Spinal cord (tissue), 10 donors: ENCODE results near the gene THOC5. TPM values are rescaled to one million over a fixed set of nuclear protein-coding genes. Genes with fewer than 3 reads are reported as not detected.
A peak's percentile ranks its signal among the peaks of the same experiment; 100 is the strongest.

Source experiments
- DNase-seq, 6 donors: peaks; one replicate each; pipeline versions ENCODE4 v3.0.0 to v3.0.0-alpha.2; 2013 to 2015; ENCODE audit warnings: low spot score in 6 of 6, low read depth in 4 of 6
- H3K27ac ChIP-seq: one replicate; pipeline ENCODE4 v1.5.1; 2013; ENCODE audit warnings: low read depth, low read length, control low read depth
- H3K27me3 ChIP-seq: one replicate; pipeline ENCODE4 v1.6.1; 2013; ENCODE audit warnings: low read length; ENCODE audit not compliant: control insufficient read depth, insufficient read depth
- H3K36me3 ChIP-seq: one replicate; pipeline ENCODE4 v1.6.1; 2013; ENCODE audit warnings: low read length; ENCODE audit not compliant: control insufficient read depth, insufficient read depth
- H3K4me1 ChIP-seq: one replicate; pipeline ENCODE4 v1.6.1; 2013; ENCODE audit warnings: low read length; ENCODE audit not compliant: control insufficient read depth, insufficient read depth
- H3K4me3 ChIP-seq: one replicate; pipeline ENCODE4 v1.5.1; 2013; ENCODE audit warnings: low read depth, low read length, control low read depth
- H3K9me3 ChIP-seq: one replicate; pipeline ENCODE4 v1.6.1; 2013; ENCODE audit warnings: low read length; ENCODE audit not compliant: control insufficient read depth, insufficient read depth
- WGBS: methylation state at CpG from one replicate; pipeline ENCODE4 v1.1.5; 2013; ENCODE audit warnings: missing lambda C conversion rate; ENCODE audit not compliant: insufficient coverage; 5-methylcytosine and 5-hydroxymethylcytosine counted together
- polyA plus RNA-seq, 2 donors: library from polyadenylated mRNA; unstranded; fragments of 120-200 nt; gene quantifications; one replicate each; pipeline ENCODE4 v1.2.1, GENCODE V29; 2013; ENCODE audit not compliant: insufficient read length in 2 of 2
- total RNA-seq, 2 donors: library from RNA; depleted of rRNA in 1 of 2; stranded (reverse); fragments of 120-200 nt in 1 of 2; fragments of >200 nt in 1 of 2; gene quantifications; one replicate each; pipeline versions ENCODE4 v1.2.3 to v1.2.4, GENCODE V29; 2013 to 2014
- donor health status: healthy.

THOC5 gene
- total and polyA plus RNA-seq, 4 donors: 19.0 to 34.4 (median 32.3) TPM

GRCh38 chr22:29464581-29464980, 89.0 kb downstream of the THOC5 start:
- H3K9me3 ChIP-seq: no peaks in the 10 kb centered on the region
- H3K27me3 ChIP-seq: no peaks in the 10 kb centered on the region
- no peak overlapping the region for H3K4me3 ChIP-seq
- WGBS: 84% methylated on average over 4 of the region's 7 CpGs
- H3K4me1 ChIP-seq: peaks cover 4% of the 10 kb centered on the region
- DNase-seq: no peak
- H3K36me3 ChIP-seq: peaks cover 24% of the 10 kb centered on the region
- H3K27ac ChIP-seq: no peak overlapping the region

- DNase-seq: no peak
- H3K4me3 ChIP-seq: no peak overlapping the region
- no peak overlapping the region for H3K27ac ChIP-seq
- peaks cover 23% of the 10 kb centered on the region for H3K36me3 ChIP-seq
- H3K27me3 ChIP-seq: no peaks in the 10 kb centered on the region
- 80% methylated on average over 7 of the region's 7 CpGs for WGBS
- peaks cover 4% of the 10 kb centered on the region for H3K4me1 ChIP-seq
- H3K9me3 ChIP-seq: no peaks in the 10 kb centered on the region
Measured at GRCh38 chr22:29463629-29464028, 89.9 kb downstream of the THOC5 start.

- Histone ChIP-seq H3K4me3 (no peak overlapping the region), H3K27ac (no peak overlapping the region), H3K4me1 (peaks cover 6% of the 10 kb centered on the region), H3K36me3 (peaks cover 29% of the 10 kb centered on the region), H3K27me3 (no peaks in the 10 kb centered on the region), H3K9me3 (no peaks in the 10 kb centered on the region)
- WGBS: 100% methylated on average over 3 of the region's 5 CpGs
- DNase-seq: no peak
Measured at GRCh38 chr22:29461263-29461662, 92.3 kb downstream of the THOC5 start.

- no peak overlapping the region for H3K27ac ChIP-seq
- WGBS: 36% methylated on average over 9 of the region's 9 CpGs
- no peaks in the 10 kb centered on the region for H3K9me3 ChIP-seq
- peaks cover 29% of the 10 kb centered on the region for H3K36me3 ChIP-seq
- H3K27me3 ChIP-seq: no peaks in the 10 kb centered on the region
- no peak for DNase-seq
- peaks cover 11% of the 10 kb centered on the region for H3K4me1 ChIP-seq
- no peak overlapping the region for H3K4me3 ChIP-seq
Measured at GRCh38 chr22:29459773-29460172, 93.8 kb downstream of the THOC5 start.

- no peak for DNase-seq
Measured at GRCh38 chr22:29458551-29458950, 95.0 kb downstream of the THOC5 start.

GRCh38 chr22:29457730-29458129, 95.8 kb downstream of the THOC5 start:
- H3K9me3 ChIP-seq: no peaks in the 10 kb centered on the region
- peaks cover 28% of the 10 kb centered on the region for H3K36me3 ChIP-seq
- peak in 2 of 6 donors; percentile 41 to 71 for DNase-seq
- H3K27ac ChIP-seq: no peak overlapping the region
- no peak overlapping the region for H3K4me3 ChIP-seq
- peaks cover 20% of the 10 kb centered on the region for H3K4me1 ChIP-seq
- no peaks in the 10 kb centered on the region for H3K27me3 ChIP-seq
- WGBS: 33% methylated on average over 2 of the region's 4 CpGs

More at GRCh38 chr22:29458551-29458950, 95.0 kb downstream of the THOC5 start:
- no peak overlapping the region for H3K4me3 ChIP-seq
- H3K36me3 ChIP-seq: peaks cover 29% of the 10 kb centered on the region
- no peaks in the 10 kb centered on the region for H3K9me3 ChIP-seq
- peaks cover 20% of the 10 kb centered on the region for H3K4me1 ChIP-seq
- no peak overlapping the region for H3K27ac ChIP-seq
- no peaks in the 10 kb centered on the region for H3K27me3 ChIP-seq

GRCh38 chr22:29456211-29456671, 97.3 kb downstream of the THOC5 start:
- 36% methylated on average over 7 of the region's 9 CpGs for WGBS
- Histone ChIP-seq H3K4me1 (peaks cover 20% of the 10 kb centered on the region), H3K4me3 (no peak overlapping the region), H3K9me3 (no peaks in the 10 kb centered on the region), H3K27me3 (no peaks in the 10 kb centered on the region), H3K36me3 (peaks cover 24% of the 10 kb centered on the region), H3K27ac (peak overlapping the region; percentile 3)
- peak in 1 of 6 donors; percentile 24 for DNase-seq

Other genes starting within 250 kb of the THOC5 start
- gene GAS2L1, start 247.1 kb downstream of the THOC5 start, total RNA-seq: 1 to 10 TPM; 5.7 to 6.5 TPM
- gene GAS2L1, start 247.1 kb downstream of the THOC5 start, polyA plus RNA-seq: 10 to 100 TPM; 23.9 to 28.4 TPM
- 1 to 10 TPM; 2.1 to 2.4 TPM for gene RASL10A, start 238.1 kb downstream of the THOC5 start, total RNA-seq
- gene RASL10A, start 238.1 kb downstream of the THOC5 start, polyA plus RNA-seq: 1 to 10 TPM; 5.2 to 6.6 TPM
- gene AP1B1, start 165.2 kb downstream of the THOC5 start, total RNA-seq: 10 to 100 TPM; 52.2 to 55.7 TPM
- gene AP1B1, start 165.2 kb downstream of the THOC5 start, polyA plus RNA-seq: 10 to 100 TPM; 79.2 to 80.0 TPM
- gene RFPL1, start 115.2 kb downstream of the THOC5 start, total RNA-seq: not detected
- gene RFPL1, start 115.2 kb downstream of the THOC5 start, polyA plus RNA-seq: 1 to 10 TPM; 1.9 to 6.3 TPM
- 100 to 1,000 TPM in 1 of 2 donors, 10 to 100 TPM in 1; 20.3 to 109 TPM for gene NEFH, start 73.5 kb downstream of the THOC5 start, total RNA-seq
- 100 to 1,000 TPM; 173 to 175 TPM for gene NEFH, start 73.5 kb downstream of the THOC5 start, polyA plus RNA-seq
- 10 to 100 TPM; 64.8 to 94.2 TPM for gene NIPSNAP1, start 27.4 kb upstream of the THOC5 start, total RNA-seq
- 100 to 1,000 TPM; 121 to 128 TPM for gene NIPSNAP1, start 27.4 kb upstream of the THOC5 start, polyA plus RNA-seq
- 10 to 100 TPM; 35.4 to 48.7 TPM for gene NF2, start 49.9 kb upstream of the THOC5 start, total RNA-seq
- 10 to 100 TPM; 36.7 to 42.5 TPM for gene NF2, start 49.9 kb upstream of the THOC5 start, polyA plus RNA-seq
- 10 to 100 TPM in 1 of 2 donors, 1 to 10 TPM in 1; 8.2 to 17.9 TPM for gene CABP7, start 166.2 kb upstream of the THOC5 start, total RNA-seq
- gene CABP7, start 166.2 kb upstream of the THOC5 start, polyA plus RNA-seq: 10 to 100 TPM; 32.1 to 34.9 TPM
- 10 to 100 TPM; 13.2 to 32.0 TPM for gene ZMAT5, start 213.2 kb upstream of the THOC5 start, total RNA-seq
- gene ZMAT5, start 213.2 kb upstream of the THOC5 start, polyA plus RNA-seq: 10 to 100 TPM; 32.9 to 33.8 TPM
- gene UQCR10, start 213.6 kb upstream of the THOC5 start, total RNA-seq: 100 to 1,000 TPM in 1 of 2 donors, 10 to 100 TPM in 1; 90.9 to 208 TPM
- 100 to 1,000 TPM; 177 to 184 TPM for gene UQCR10, start 213.6 kb upstream of the THOC5 start, polyA plus RNA-seq